Measurements from ENCODE around the gene AFMID. TPM values are rescaled to one million over a fixed set of nuclear protein-coding genes. Genes with fewer than 3 reads are reported as not detected.

The AFMID gene
- total RNA-seq, 4 donors from 2014 or later = 14.9 to 27.4 (median 20.3) TPM

DNA sequence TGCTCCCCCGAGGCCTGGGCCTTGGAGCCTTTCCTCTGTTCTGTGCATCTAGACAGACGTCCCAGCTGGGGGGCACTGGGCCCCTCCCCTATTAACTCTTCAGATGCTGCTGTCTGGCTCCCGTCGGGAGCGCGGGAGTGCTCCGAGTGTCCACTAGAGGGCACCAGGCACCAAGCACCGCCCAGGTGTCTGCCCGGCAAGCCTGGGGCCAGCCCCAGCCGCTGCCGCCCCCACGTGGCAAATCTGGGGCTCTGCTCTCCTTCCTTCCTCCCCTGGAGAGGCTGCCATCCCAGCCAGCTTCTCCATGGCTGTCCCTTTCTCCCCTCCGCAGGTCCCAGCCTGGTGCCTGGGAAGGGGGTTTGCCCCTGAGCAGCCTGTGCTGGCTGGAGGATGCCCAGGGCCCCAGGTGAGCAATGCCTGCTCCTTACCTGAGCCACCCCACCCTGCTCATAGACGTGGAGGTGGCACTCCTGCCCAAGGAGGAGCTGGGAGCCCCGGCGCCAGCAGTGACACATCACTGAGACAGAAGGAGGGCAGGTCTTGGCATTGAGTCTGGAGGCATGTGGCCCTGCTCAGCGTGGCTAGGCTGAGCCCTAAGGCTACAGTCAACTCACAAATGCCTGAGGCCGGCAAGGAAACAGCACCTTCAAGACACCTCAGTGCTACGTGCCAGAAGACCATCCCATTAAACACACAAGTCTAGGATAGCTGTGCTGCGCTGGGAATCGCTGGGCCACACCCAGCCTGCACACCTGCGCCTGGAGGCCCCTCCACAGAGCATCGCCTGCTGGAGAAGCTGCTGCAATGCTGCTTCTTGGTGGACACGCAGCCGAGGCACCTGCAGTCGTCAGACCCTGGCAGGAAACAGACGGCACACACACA is 64.0 kb downstream of the AFMID start:
- TF ChIP-seq, protein P1, sequence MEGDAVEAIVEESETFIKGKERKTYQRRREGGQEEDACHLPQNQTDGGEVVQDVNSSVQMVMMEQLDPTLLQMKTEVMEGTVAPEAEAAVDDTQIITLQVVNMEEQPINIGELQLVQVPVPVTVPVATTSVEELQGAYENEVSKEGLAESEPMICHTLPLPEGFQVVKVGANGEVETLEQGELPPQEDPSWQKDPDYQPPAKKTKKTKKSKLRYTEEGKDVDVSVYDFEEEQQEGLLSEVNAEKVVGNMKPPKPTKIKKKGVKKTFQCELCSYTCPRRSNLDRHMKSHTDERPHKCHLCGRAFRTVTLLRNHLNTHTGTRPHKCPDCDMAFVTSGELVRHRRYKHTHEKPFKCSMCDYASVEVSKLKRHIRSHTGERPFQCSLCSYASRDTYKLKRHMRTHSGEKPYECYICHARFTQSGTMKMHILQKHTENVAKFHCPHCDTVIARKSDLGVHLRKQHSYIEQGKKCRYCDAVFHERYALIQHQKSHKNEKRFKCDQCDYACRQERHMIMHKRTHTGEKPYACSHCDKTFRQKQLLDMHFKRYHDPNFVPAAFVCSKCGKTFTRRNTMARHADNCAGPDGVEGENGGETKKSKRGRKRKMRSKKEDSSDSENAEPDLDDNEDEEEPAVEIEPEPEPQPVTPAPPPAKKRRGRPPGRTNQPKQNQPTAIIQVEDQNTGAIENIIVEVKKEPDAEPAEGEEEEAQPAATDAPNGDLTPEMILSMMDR (IDR thresholded peaks at IDR 0.05; ENCODE audit: low read depth) = no peak

DNA sequence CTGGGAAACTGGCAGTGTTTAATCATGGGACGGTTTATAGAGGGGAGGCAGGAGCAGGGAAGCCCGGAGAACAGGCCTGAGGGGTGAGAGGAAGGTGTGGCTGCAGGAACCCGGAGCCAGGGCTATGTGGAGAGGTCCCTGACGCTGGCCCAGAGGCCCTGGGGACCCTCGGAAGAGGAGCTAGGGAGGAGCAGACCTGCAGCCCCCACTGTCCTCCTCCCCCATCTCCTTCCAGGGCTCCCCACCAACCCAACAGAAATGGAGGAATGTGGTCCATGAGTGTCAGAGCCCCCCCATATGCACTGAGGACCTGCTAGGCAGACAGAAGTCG is 64.6 kb downstream of the AFMID start:
- TF ChIP-seq, protein P1 (IDR thresholded peaks at IDR 0.05; ENCODE audit: low read depth) = no peak

DNA sequence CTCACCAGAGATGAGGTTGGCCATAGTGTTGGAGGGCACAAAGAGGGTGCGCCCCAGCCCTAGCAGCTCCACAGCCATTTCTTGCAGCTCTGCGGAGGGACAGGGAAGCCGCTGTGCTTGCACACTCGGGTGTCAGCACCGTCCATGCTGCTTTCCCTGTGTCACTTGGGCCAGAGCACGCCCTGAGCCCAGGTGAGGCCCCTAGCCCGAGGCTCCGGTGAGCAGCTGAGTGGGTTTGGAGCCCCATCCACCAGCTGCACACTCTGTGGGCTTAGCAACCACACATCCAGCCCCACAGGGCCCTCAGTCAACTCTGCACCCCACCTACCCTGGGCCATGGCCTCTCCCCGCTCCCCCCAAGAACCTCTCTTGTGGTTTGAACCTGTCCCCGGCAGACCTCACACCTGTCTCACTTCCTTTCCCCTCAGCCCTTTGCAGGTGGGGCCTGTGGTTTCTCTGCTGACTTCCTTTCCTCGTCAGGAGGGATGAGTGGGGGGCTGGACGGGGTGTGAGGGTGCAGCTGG is 65.0 kb downstream of the AFMID start:
- TF ChIP-seq, protein P1 (IDR thresholded peaks at IDR 0.05; ENCODE audit: low read depth) = no peak

DNA sequence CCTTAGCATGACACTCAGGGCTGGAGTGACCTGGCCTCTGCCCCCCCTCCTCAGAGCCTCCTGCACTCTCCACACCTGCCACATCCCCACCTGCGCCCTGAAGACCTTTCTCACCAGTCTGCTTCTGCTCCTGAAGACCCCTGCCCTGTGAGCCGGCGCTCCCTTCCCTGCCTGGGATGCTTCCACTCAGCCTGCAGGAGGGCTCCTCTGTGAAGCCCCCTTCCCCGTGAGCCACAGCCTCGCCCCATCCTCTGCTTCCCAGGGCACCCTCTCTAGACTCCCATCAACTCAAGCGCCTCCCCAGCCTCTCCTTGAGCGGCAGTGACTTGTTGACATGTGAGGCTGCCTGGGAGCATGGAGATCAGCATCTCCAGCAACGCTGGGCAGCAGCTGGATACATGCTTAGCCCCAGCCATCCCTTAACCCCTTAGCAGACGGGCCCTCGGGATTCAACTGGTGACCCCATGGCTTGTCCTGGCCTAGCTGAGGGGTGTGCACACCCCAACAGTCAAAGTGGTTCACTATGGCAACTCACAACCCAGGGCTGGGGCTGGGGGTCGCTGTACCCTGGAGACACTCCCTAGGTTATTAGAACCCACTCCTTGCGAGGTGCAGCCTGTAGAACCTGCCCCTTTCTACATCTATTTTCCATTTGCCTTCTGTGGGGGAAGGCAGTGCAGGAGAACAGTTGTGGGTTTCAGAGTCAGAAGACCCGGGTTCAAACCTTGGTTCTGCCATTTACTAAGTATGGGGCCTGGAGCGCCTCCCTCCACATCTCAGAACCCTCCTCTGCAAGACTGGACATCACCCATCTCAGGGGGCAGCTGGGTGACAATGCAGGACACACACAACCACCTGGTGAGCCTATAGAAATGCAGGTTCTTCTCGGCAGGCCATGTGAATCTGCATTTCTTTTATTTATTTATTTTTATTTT is 65.8 kb downstream of the AFMID start:
- TF ChIP-seq, protein P1 (IDR thresholded peaks at IDR 0.05; ENCODE audit: low read depth) = no peak

DNA sequence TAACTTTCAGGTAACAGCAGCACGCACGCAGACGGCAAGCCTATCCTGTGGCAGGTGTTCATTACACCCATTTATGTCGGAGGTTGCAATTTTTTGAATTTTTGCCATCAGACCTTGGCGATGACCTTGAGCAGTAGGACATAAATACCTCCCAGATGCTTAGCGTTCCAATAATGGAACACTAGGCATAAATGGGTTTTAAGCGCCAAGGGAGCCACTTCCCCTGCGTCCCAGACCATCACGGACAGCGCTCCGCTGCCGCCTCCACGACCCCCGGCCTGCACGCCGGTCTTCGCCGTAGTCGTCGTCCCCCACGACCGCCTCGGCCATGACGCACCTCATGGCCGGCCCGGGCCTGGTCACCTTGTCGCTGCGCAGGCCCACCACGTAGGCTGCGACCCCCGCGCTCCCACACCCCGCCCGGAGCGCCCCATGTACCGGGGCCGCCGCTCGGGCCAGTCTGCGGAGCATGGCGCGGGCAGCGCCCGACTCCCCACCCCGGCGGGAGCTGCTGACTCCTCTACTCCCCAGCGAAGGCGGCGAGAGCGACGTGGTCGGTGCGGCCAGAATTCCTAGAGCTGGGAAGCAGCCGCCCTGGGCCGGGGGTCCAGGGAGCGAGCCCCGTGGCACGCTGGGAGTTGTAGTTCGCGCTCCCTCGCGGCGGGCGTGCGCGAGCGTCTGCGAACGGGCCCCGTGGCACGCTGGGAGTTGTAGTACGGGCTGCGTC is 66.9 kb downstream of the AFMID start:
- TF ChIP-seq, protein P1 (IDR thresholded peaks at IDR 0.05; ENCODE audit: low read depth) = no peak

DNA sequence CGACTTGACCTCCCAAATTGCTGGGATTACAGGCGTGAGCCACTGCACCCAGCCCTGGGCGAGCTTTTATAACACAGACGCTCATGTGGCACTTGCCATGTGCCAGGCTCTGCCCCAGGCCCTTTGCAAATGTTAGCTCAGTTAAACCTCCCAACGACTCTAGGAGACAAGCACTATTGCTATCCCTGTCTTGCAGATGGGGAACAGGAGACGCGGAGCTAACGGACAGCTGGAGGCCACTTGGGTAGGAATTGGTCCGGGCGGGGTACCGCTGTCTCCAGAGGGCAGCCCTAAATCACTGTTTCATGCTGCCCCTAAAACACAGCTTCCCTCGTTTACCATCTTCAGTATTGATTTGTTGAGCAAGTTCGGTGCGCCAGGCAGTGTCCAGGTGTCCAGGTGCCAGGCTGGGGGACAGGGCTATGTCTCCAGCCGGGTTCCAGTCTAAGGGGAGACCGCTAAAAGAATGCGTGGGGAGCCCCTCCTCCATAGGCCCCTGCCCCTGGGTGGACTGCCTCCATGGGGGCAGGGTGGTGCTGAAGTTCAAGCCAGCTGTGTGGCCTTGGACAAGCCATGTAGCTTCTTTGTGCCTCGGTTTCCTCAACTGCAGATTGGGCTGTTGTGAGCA is 68.0 kb downstream of the AFMID start:
- TF ChIP-seq, protein P1 (IDR thresholded peaks at IDR 0.05; ENCODE audit: low read depth) = no peak

Measured in subcutaneous adipose tissue (tissue), 4 donors.